PC-3 (cell line): Measurements from ENCODE around the gene SULT1C3. TPM values are rescaled to one million over a fixed set of nuclear protein-coding genes. Genes with fewer than 3 reads are reported as not detected.

Experiments
- ATAC-seq: fragments of 200-7000 bp; cut with Tn5 transposase; 2 replicates; pipeline ENCODE4 v1.9.1; 2020; ENCODE audit warnings: mild to moderate bottlenecking, moderate library complexity
- BruUV-seq: library from RNA; stranded (reverse); fragments of 400-500 nt; replicated peaks from 2 replicates; lab custom pipeline; 2021; lab: Mats Ljungman, UMichigan
- CTCF ChIA-PET: fragments of 300-600 bp; sonication (Branson Sonifier 250); formaldehyde crosslinking; loops from one replicate; lab custom pipeline; 2022; ENCODE audit warnings: antibody characterized with exemption; lab: Charles Lee
- POLR2A ChIA-PET: fragments of 300-600 bp; sonication (Branson Sonifier 250); formaldehyde crosslinking; loops from one replicate; lab custom pipeline; 2022; ENCODE audit warnings: antibody characterized with exemption; ENCODE audit not compliant: unreplicated experiment; lab: Charles Lee
- DNase-seq: peaks from one replicate; pipeline ENCODE4 v3.0.0-alpha.2; 2015
- H2AFZ ChIP-seq: fragments of 300-600 bp; sonication (generic); 2 replicates; pipeline ENCODE4 v1.6.0; 2016; ENCODE audit warnings: antibody characterized with exemption, low read length
- H3F3A ChIP-seq: fragments of 300-600 bp; sonication (generic); one replicate; pipeline ENCODE4 v1.6.0; 2017; ENCODE audit warnings: antibody characterized with exemption, low read length, control low read depth, mild to moderate bottlenecking; ENCODE audit not compliant: unreplicated experiment
- H3K27ac ChIP-seq: fragments of 300-600 bp; sonication (generic); 2 replicates; pipeline ENCODE4 v1.5.1; 2016; ENCODE audit warnings: mild to moderate bottlenecking, low read length
- H3K27me3 ChIP-seq: fragments of 300-600 bp; sonication (generic); 2 replicates; pipeline ENCODE4 v1.6.1; 2016; ENCODE audit warnings: low read length, mixed read lengths
- H3K36me3 ChIP-seq: fragments of 300-600 bp; sonication (generic); 2 replicates; pipeline ENCODE4 v1.6.1; 2016; ENCODE audit warnings: low read depth, mixed run types, low read length, mixed read lengths
- H3K4me1 ChIP-seq: fragments of 300-600 bp; sonication (generic); 2 replicates; pipeline ENCODE4 v1.5.1; 2016; ENCODE audit warnings: low read length; ENCODE audit not compliant: insufficient read depth
- H3K4me2 ChIP-seq: fragments of 300-600 bp; sonication (generic); 2 replicates; pipeline ENCODE4 v1.6.0; 2016; ENCODE audit warnings: low read length
- H3K4me3 ChIP-seq: fragments of 300-600 bp; sonication (generic); 2 replicates; pipeline ENCODE4 v1.5.1; 2016; ENCODE audit warnings: mild to moderate bottlenecking, low read length, mixed read lengths
- H3K79me2 ChIP-seq: fragments of 300-600 bp; sonication (generic); 2 replicates; pipeline ENCODE4 v1.6.1; 2017; ENCODE audit warnings: low read length, mixed read lengths
- H3K9ac ChIP-seq: fragments of 300-600 bp; sonication (generic); 2 replicates; pipeline ENCODE4 v1.6.0; 2016; ENCODE audit warnings: mild to moderate bottlenecking, low read length
- H3K9me2 ChIP-seq: fragments of 300-600 bp; sonication (generic); replicated peaks from 2 replicates; pipeline ENCODE4 v1.6.1; 2016; ENCODE audit warnings: mixed run types, low read length, mixed read lengths
- H3K9me3 ChIP-seq: fragments of 300-600 bp; sonication (generic); 2 replicates; pipeline ENCODE4 v1.6.1; 2016; ENCODE audit warnings: low read length, mixed read lengths
- H4K20me1 ChIP-seq: fragments of 300-600 bp; sonication (generic); 2 replicates; pipeline ENCODE4 v1.6.1; 2016; ENCODE audit warnings: low read length, mixed read lengths
- EZH2 ChIP-seq: fragments of 300-600 bp; sonication (generic); IDR thresholded peaks from one replicate; pipeline ENCODE4 v1.6.1; 2017; ENCODE audit warnings: antibody characterized with exemption, mild to moderate bottlenecking, low read length; ENCODE audit not compliant: unreplicated experiment
- EZH2phosphoT487 ChIP-seq: fragments of 300-600 bp; sonication (generic); IDR thresholded peaks from 2 replicates; pipeline ENCODE4 v1.6.1; 2018; ENCODE audit warnings: mild to moderate bottlenecking, antibody characterized with exemption, low read length, borderline replicate concordance
- intact Hi-C: fragments of 100-400 bp; cut with micrococcal nuclease; formaldehyde crosslinking; loops from 2 replicates; pipeline ENCODE4 v1.9.0; 2023
- total RNA-seq: library from RNA; depleted of rRNA; stranded (reverse); fragments of >200 nt; gene quantifications from 2 replicates; pipeline ENCODE4 v1.2.3, GENCODE V29; 2014
- TF ChIP-seq, protein P1 (sequence below): fragments of 300-600 bp; sonication (generic); conservative IDR thresholded peaks from 2 replicates; pipeline ENCODE4 v1.5.1; 2017; ENCODE audit warnings: antibody characterized with exemption, low read depth, mild to moderate bottlenecking, low read length

The SULT1C3 gene
- total RNA-seq, 1 experiment from 2014 or later = not detected

DNA sequence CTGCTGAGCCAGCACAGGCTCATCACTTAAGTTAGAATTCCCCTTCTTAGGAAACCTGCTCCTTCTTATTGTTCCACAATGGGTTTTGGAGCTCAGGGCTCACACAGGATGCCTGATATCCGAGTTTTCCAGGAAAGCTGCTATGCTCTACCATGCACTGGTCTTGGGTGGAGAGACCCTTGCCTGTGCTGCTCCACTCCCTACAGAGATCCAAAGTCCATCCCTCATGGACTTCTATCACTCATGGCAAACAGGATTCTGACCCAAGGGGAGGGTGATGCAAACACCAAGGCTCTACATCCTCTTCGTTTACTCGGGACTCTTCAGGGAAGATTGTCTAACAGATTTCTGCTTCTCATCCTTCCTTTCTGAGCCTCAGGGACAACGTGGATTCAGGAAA, 54.1 kb downstream of the SULT1C3 start:
- H3K27me3 ChIP-seq = no peaks in the 10 kb centered on the region
- H4K20me1 ChIP-seq = no peaks in the 10 kb centered on the region
- H2AFZ ChIP-seq = no peak overlapping the region
- H3K79me2 ChIP-seq = no peaks in the 10 kb centered on the region
- H3K9ac ChIP-seq = no peak overlapping the region
- no peak for ATAC-seq
- ChIA-PET CTCF (no interaction called here), POLR2A (no interaction called here)
- no peak overlapping the region for H3K27ac ChIP-seq
- no peak for DNase-seq
- H3K9me3 ChIP-seq = no peaks in the 10 kb centered on the region
- no peaks in the 10 kb centered on the region for H3F3A ChIP-seq
- no TSS peak for BruUV-seq
- intact Hi-C loops = no loop called here
- peaks cover 12% of the 10 kb centered on the region for H3K4me1 ChIP-seq
- no peak for TF ChIP-seq EZH2phosphoT487
- TF ChIP-seq EZH2 = no peak
- TF ChIP-seq, protein P1, sequence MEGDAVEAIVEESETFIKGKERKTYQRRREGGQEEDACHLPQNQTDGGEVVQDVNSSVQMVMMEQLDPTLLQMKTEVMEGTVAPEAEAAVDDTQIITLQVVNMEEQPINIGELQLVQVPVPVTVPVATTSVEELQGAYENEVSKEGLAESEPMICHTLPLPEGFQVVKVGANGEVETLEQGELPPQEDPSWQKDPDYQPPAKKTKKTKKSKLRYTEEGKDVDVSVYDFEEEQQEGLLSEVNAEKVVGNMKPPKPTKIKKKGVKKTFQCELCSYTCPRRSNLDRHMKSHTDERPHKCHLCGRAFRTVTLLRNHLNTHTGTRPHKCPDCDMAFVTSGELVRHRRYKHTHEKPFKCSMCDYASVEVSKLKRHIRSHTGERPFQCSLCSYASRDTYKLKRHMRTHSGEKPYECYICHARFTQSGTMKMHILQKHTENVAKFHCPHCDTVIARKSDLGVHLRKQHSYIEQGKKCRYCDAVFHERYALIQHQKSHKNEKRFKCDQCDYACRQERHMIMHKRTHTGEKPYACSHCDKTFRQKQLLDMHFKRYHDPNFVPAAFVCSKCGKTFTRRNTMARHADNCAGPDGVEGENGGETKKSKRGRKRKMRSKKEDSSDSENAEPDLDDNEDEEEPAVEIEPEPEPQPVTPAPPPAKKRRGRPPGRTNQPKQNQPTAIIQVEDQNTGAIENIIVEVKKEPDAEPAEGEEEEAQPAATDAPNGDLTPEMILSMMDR = no peak
- no peak overlapping the region for H3K4me3 ChIP-seq
- H3K9me2 ChIP-seq = no peaks in the 10 kb centered on the region
- no peak overlapping the region for H3K4me2 ChIP-seq
- no peaks in the 10 kb centered on the region for H3K36me3 ChIP-seq

DNA sequence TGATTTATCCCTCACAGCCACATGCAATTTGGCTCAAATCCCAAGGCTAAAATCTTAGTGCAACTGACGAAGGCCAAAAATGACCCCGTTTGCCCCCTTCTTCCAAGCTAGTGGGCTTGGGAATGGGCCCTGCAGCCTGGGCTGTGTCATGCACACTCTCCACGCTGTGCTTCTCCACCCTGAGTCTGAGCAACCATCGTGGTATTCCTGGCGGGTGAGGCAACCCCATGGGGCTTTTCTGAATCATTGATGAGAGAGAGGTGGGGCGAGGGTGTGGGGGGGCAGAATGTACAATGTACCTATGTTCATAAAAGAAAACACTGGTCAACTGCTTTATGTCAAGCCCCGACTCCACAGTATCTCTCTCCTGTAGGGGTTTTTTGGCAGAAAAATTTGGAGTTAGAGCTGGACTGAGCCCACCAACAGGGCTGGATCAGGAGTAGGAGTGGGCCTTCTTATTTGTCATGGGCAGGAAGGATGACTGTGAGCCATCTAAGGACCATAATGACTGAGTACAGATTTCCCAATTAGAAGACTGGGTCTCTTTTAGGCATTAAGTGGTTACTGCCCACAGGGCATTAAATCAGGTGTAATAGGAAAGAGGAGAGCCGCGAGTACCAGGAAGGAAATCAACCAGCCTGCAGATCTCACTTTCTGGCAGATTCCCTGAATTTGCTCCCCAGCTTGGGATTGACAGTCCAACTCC, 57.8 kb downstream of the SULT1C3 start:
- intact Hi-C loops = no loop called here
- Histone ChIP-seq H3K27me3 (no peaks in the 10 kb centered on the region), H3K9me3 (no peaks in the 10 kb centered on the region), H3K27ac (no peak overlapping the region), H3K4me2 (peak overlapping the region; percentile 5; the same call in 1 of the 2 replicates), H3F3A (no peaks in the 10 kb centered on the region), H3K9ac (no peak overlapping the region), H3K4me1 (peaks cover 12% of the 10 kb centered on the region), H3K79me2 (no peaks in the 10 kb centered on the region), H3K4me3 (no peak overlapping the region), H4K20me1 (no peaks in the 10 kb centered on the region), H2AFZ (peak overlapping the region; percentile 33), H3K36me3 (no peaks in the 10 kb centered on the region), H3K9me2 (no peaks in the 10 kb centered on the region)
- no TSS peak for BruUV-seq
- POLR2A ChIA-PET = no interaction called here
- TF ChIP-seq EZH2 = no peak
- TF ChIP-seq, protein P1 = no peak
- no peak for TF ChIP-seq EZH2phosphoT487
- ATAC-seq (peak; percentile 85), DNase-seq (peak; percentile 73)
- CTCF ChIA-PET = no interaction called here

DNA sequence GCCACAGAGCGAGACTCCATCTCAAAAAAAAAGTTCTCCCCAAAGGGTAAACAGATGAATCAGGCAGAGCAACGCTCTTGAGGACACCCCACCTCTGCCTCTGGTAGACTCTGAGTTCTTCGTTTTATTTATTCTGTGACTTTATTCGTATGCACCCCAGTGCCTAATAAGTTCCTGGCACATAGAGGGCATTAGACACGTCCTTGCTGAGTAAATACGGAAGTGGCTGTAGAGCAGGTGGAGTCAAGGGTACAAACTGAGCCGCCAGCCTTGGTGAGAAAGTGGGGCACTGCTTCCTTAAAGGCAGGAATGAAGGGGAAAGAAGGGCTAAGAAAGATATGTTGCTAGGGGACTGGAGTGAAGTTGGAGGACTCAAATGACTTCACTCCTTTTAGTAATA, 61.8 kb downstream of the SULT1C3 start:
- BruUV-seq = no TSS peak

More for the DNA sequence above, 61.8 kb downstream of the SULT1C3 start:
- Histone ChIP-seq H3K27me3 (no peaks in the 10 kb centered on the region), H3F3A (no peaks in the 10 kb centered on the region), H3K36me3 (no peaks in the 10 kb centered on the region), H3K4me1 (peaks cover 22% of the 10 kb centered on the region), H3K4me2 (no peak overlapping the region), H3K9ac (no peak overlapping the region), H3K9me3 (no peaks in the 10 kb centered on the region), H2AFZ (no peak overlapping the region), H3K9me2 (no peaks in the 10 kb centered on the region), H3K27ac (no peak overlapping the region), H3K79me2 (no peaks in the 10 kb centered on the region), H3K4me3 (no peak overlapping the region), H4K20me1 (no peaks in the 10 kb centered on the region)
- CTCF ChIA-PET = no interaction called here
- TF ChIP-seq, protein P1 = no peak
- TF ChIP-seq EZH2phosphoT487 = no peak
- no peak for TF ChIP-seq EZH2
- POLR2A ChIA-PET = no interaction called here
- ATAC-seq (no peak), DNase-seq (no peak)
- intact Hi-C loops = no loop called here
